Subcutaneous abdominal adipose tissue (tissue), 5 donors: Measurements from ENCODE around the gene KCNJ16.
A peak's percentile ranks its signal among the peaks of the same experiment; 100 is the strongest.

Experiments
- H3K27ac ChIP-seq: one replicate; pipeline ENCODE4 v1.7.0; 2013; ENCODE audit warnings: low read depth, mild to moderate bottlenecking, inconsistent platforms, low read length, moderate library complexity
- H3K27me3 ChIP-seq, 5 donors: one replicate each; pipeline ENCODE4 v1.7.0; 2013; ENCODE audit warnings: low read length in 5 of 5, inconsistent platforms in 1 of 5; ENCODE audit not compliant: control insufficient read depth in 5 of 5, insufficient read depth in 4 of 5
- H3K36me3 ChIP-seq, 5 donors: one replicate each; pipeline ENCODE4 v1.7.0; 2013; ENCODE audit warnings: low read length in 5 of 5; ENCODE audit not compliant: control insufficient read depth in 5 of 5, insufficient read depth in 5 of 5
- H3K4me1 ChIP-seq, 5 donors: one replicate each; pipeline ENCODE4 v1.7.0; 2013; ENCODE audit warnings: low read length in 5 of 5, mild to moderate bottlenecking in 3 of 5, moderate library complexity in 1 of 5; ENCODE audit not compliant: control insufficient read depth in 5 of 5, insufficient read depth in 5 of 5
- H3K4me3 ChIP-seq, 5 donors: one replicate each; pipeline ENCODE4 v1.7.0; 2013; ENCODE audit warnings: low read length in 5 of 5, low read depth in 1 of 5
- H3K9ac ChIP-seq, 5 donors: one replicate each; pipeline ENCODE4 v1.7.0; 2013; ENCODE audit warnings: low read length in 5 of 5, mild to moderate bottlenecking in 4 of 5, moderate library complexity in 3 of 5
- H3K9me3 ChIP-seq, 5 donors: one replicate each; pipeline ENCODE4 v1.7.0; 2013; ENCODE audit warnings: low read length in 5 of 5; ENCODE audit not compliant: control insufficient read depth in 5 of 5
- donor health status: healthy.
- donor health status: healthy.
- donor health status: healthy.
- donor health status: healthy.
- donor health status: healthy.

Gene KCNJ16

GRCh38 chr17:70134777-70135176 is 59.8 kb downstream of the KCNJ16 start:
- Histone ChIP-seq H3K4me1 (peaks cover 0 to 22% (median 15%) of the 10 kb centered on the region in 5 donors), H3K9me3 (no peaks in the 10 kb centered on the region), H3K9ac (no peak overlapping the region), H3K36me3 (no peaks in the 10 kb centered on the region), H3K27me3 (no peaks in the 10 kb centered on the region), H3K27ac (no peak overlapping the region), H3K4me3 (no peak overlapping the region)

GRCh38 chr17:70136131-70136530 is 61.1 kb downstream of the KCNJ16 start:
- H3K4me1 ChIP-seq: peaks cover 0 to 22% (median 15%) of the 10 kb centered on the region in 5 donors
- H3K9me3 ChIP-seq: no peaks in the 10 kb centered on the region
- H3K36me3 ChIP-seq: no peaks in the 10 kb centered on the region
- H3K27me3 ChIP-seq: no peaks in the 10 kb centered on the region
- no peak overlapping the region for H3K9ac ChIP-seq
- H3K4me3 ChIP-seq: no peak overlapping the region
- H3K27ac ChIP-seq: no peak overlapping the region

- Histone ChIP-seq H3K4me3 (peak overlapping the region; percentile 38 to 69 (median 61)), H3K27ac (peak overlapping the region; percentile 95)
Measured at GRCh38 chr17:70137451-70138230, 62.6 kb downstream of the KCNJ16 start.

GRCh38 chr17:70138291-70138865 is 63.4 kb downstream of the KCNJ16 start:
- Histone ChIP-seq H3K36me3 (no peaks in the 10 kb centered on the region), H3K27ac (peak overlapping the region; percentile 95), H3K4me3 (no peak overlapping the region), H3K27me3 (no peaks in the 10 kb centered on the region), H3K9me3 (no peaks in the 10 kb centered on the region), H3K9ac (no peak overlapping the region), H3K4me1 (peaks cover 0 to 22% (median 15%) of the 10 kb centered on the region in 5 donors)

More at GRCh38 chr17:70137451-70138230, 62.6 kb downstream of the KCNJ16 start:
- Histone ChIP-seq H3K9me3 (no peaks in the 10 kb centered on the region), H3K36me3 (no peaks in the 10 kb centered on the region), H3K9ac (peak overlapping the region; percentile 40 to 82 (median 55)), H3K4me1 (peaks cover 0 to 22% (median 15%) of the 10 kb centered on the region in 5 donors), H3K27me3 (no peaks in the 10 kb centered on the region)

GRCh38 chr17:70139449-70139993 is 64.5 kb downstream of the KCNJ16 start:
- Histone ChIP-seq H3K9ac (no peak overlapping the region), H3K36me3 (no peaks in the 10 kb centered on the region), H3K4me1 (peaks cover 0 to 22% (median 15%) of the 10 kb centered on the region in 5 donors), H3K27ac (no peak overlapping the region), H3K4me3 (no peak overlapping the region), H3K9me3 (no peaks in the 10 kb centered on the region), H3K27me3 (no peaks in the 10 kb centered on the region)

GRCh38 chr17:70144260-70144846 is 69.3 kb downstream of the KCNJ16 start:
- Histone ChIP-seq H3K4me3 (no peak overlapping the region), H3K9ac (no peak overlapping the region), H3K4me1 (no peaks in the 10 kb centered on the region), H3K9me3 (no peaks in the 10 kb centered on the region), H3K27me3 (no peaks in the 10 kb centered on the region), H3K36me3 (no peaks in the 10 kb centered on the region), H3K27ac (no peak overlapping the region)

- H3K27me3 ChIP-seq: no peaks in the 10 kb centered on the region
- H3K9me3 ChIP-seq: no peaks in the 10 kb centered on the region
- H3K9ac ChIP-seq: no peak overlapping the region
- no peaks in the 10 kb centered on the region for H3K4me1 ChIP-seq
- no peak overlapping the region for H3K27ac ChIP-seq
- no peaks in the 10 kb centered on the region for H3K36me3 ChIP-seq
- no peak overlapping the region for H3K4me3 ChIP-seq
Measured at GRCh38 chr17:70153210-70153609, 78.2 kb downstream of the KCNJ16 start.

- no peaks in the 10 kb centered on the region for H3K27me3 ChIP-seq
- H3K27ac ChIP-seq: no peak overlapping the region
- no peak overlapping the region for H3K4me3 ChIP-seq
- no peaks in the 10 kb centered on the region for H3K9me3 ChIP-seq
- no peaks in the 10 kb centered on the region for H3K36me3 ChIP-seq
- no peaks in the 10 kb centered on the region for H3K4me1 ChIP-seq
- H3K9ac ChIP-seq: no peak overlapping the region
Measured at GRCh38 chr17:70157151-70157550, 82.1 kb downstream of the KCNJ16 start.

- Histone ChIP-seq H3K4me1 (no peaks in the 10 kb centered on the region), H3K9ac (no peak overlapping the region), H3K36me3 (no peaks in the 10 kb centered on the region), H3K27ac (no peak overlapping the region), H3K27me3 (no peaks in the 10 kb centered on the region), H3K9me3 (no peaks in the 10 kb centered on the region), H3K4me3 (no peak overlapping the region)
Measured at GRCh38 chr17:70158180-70158579, 83.2 kb downstream of the KCNJ16 start.

GRCh38 chr17:70158591-70158990 is 83.6 kb downstream of the KCNJ16 start:
- Histone ChIP-seq H3K4me3 (no peak overlapping the region), H3K9me3 (no peaks in the 10 kb centered on the region), H3K9ac (no peak overlapping the region), H3K4me1 (no peaks in the 10 kb centered on the region), H3K27ac (no peak overlapping the region), H3K36me3 (no peaks in the 10 kb centered on the region), H3K27me3 (no peaks in the 10 kb centered on the region)
